GM18519 (cell line): ENCODE data around the gene BMAL1.
A peak's percentile ranks its signal among the peaks of the same experiment; 100 is the strongest.

Experiments
- ATAC-seq: cut with Tn5 transposase; IDR thresholded peaks from one replicate; pipeline ENCODE4 v1.9.1; 2021; ENCODE audit warnings: mild to moderate bottlenecking, moderate library complexity; ENCODE audit not compliant: unreplicated experiment, low FRiP score

The BMAL1 gene

GRCh38 chr11:13338427-13339069 lies 61.0 kb downstream of the BMAL1 start:
- ATAC-seq: no peak

DNA sequence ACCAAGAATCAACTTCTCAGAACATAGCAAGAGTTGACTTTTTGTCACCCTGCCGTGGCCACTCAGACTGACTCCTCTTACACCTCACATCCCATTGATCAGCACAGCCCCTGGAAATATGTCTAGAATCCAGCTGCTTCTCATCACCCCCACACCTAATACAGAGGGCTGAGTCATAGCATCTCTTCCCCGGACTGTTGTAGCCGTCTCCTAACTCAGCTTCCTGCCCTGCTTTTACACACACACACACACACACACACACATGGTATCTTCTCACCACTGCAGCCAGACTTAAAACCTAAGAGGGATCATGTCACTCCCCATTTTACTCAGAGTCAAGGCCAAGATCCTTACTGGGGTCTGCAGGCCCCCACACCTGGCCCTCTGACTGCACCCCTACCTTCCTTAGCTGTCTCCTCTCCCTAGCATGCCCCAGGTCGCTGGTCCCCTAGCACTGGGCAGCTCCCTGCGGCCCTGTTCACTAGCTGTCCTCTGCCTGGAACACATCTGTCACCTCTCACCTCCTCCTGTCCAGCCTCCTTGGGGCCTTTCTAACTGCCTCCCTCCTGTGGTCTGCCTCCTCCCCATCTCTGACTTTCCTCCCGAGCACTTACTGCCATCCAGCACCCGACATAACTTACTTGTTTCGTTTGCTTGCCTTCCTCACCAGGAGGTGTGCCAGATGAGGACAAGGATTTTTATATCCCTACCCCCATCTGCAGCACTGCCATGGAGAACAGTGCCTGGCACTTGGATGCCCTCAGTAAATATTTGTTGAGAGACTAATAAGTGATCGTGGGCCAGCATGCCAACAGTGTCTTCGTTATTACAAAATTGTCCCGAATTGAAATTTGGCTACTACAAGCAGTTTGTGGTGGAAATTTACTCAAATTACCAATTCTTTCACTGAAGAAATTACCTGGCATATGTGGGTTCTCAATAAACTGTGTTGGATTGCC lies 61.9 kb downstream of the BMAL1 start:
- ATAC-seq: no peak

GRCh38 chr11:13341026-13341425 lies 63.4 kb downstream of the BMAL1 start:
- no peak for ATAC-seq

- ATAC-seq: peak; percentile 49
Measured at GRCh38 chr11:13343067-13343466, 65.5 kb downstream of the BMAL1 start.

DNA sequence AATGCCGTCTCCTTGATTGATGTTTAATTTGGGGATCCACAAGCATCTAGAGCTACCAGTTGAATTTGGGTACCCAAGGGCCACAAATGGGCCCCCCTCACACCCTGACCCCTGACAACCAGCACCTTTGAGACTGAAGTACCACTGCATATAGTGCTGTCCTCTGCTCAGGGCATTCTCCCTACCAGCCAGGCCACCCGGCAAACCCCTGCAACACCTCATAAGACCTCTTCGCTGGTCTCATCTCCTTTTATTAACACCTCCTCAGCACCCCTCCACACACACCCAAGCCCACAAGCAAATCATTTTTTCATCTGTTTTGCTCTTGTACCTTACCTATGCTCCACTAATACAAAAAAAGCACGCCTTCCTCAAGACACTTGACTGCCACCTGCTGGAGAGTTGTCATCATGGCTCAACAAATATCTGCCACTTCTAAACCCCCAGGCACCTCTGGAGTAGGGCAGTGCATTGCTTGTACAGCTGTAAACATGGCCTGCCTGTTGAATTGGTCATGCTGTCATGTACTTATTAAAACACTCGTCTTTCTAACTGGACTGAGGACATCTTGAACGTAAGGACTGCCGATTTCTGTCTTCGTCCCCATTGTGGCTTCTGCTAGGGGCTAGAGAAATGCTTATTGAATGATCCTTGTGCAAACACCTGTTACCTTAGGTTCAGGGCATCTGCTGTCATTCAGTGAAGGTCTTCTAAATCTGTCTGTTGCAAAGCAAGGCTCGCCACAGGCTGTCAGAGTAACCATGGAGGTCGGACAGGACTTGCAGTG lies 66.5 kb downstream of the BMAL1 start:
- ATAC-seq: no peak

DNA sequence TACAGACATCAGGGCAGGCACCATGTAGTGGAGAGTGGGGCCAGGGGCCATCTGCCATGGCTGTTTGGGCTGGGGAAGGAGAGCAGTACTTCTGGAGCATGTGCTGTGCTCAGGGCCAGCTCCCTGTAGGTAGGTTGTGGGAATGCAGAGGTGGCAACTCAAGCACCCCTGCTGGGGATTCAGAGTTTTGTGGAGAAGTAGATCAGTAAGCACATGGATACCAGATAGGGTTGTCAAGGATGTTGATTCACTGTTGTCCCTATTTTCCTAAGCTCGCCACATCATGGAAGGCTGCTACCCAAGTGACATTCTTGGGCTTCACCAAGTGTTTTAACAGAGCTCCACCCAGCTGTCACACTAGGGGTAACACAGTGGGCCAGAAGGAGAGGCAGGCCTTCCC lies 67.2 kb downstream of the BMAL1 start:
- ATAC-seq: no peak

GRCh38 chr11:13346470-13346869 lies 68.9 kb downstream of the BMAL1 start:
- no peak for ATAC-seq

DNA sequence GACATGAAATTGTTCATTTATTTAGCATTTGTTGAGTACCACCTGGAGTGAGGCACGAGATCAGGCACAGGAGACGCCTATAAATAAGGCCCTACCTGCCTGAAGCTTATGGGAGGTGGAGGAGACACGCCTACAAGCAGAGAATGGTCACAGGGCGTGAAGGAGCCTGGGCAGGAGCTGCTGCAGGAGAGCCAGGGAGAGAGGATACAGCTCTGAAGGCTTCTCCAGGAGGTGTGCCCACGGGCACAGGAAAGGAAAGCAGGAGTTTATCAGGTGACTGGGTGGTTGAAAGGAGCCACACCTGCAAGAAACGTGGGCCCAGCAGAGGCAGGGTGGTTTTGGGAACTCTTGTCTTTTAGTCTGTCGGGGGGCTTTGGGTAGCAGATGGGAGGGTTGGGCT lies 70.3 kb downstream of the BMAL1 start:
- no peak for ATAC-seq

DNA sequence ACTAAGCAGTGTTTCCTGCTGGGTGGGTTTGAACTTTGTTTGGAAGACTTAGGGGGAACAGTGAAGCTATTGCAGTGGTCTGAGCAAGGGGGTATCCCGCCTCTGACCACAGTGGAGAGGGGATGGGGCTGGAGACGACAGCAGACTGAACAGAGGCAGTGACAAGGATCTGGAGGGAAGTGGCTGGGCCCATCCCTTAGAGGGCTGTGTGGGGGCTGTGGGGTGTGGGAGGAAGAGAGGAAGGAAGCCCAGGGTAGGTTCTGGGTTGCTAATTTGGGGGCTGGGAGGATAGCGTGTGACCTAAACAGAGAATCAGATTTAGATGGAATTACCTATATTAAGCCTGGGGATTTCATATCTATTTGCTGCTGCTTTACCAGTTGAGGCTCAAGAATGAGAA lies 70.7 kb downstream of the BMAL1 start:
- ATAC-seq: no peak

DNA sequence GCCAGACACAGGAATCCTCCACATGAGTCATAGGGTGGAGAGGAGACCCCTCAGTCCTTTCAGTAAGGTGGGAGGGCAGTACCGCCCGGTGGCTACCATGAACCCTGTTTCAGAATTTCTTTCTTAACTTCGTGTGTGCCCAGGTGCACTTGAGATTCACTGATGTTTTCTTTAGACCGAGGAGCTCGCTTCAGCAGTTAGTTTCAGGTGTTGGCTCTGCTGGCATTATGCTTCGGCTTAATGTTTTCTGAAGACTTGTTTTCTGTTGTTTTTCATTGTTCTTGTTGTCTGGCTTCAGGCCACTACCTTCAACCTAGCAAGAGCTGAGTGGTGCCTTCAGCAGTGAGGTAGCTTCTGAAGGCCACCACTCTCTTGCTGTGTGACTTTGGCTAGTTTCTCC lies 71.5 kb downstream of the BMAL1 start:
- ATAC-seq: no peak

DNA sequence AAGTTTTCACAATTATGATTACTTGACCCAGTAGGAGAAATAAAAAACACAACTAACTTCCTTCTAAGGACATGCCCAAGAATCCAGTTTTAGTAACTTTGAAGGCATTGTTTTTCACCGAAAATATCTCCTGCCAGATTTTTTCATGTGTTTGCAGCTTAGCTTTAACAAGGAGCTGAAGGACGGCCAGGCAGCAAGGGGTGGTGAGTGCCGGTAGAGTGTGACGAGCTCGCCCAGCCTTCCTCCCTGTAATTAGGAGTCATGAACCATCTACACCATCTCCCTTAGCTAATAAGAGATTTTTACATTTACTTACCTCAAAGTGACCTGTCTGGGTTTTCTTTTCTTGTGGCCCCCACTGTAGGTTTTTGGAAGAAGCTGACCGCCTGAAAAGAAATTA lies 72.0 kb downstream of the BMAL1 start:
- ATAC-seq: no peak

GRCh38 chr11:13352711-13353110 lies 75.1 kb downstream of the BMAL1 start:
- no peak for ATAC-seq

- ATAC-seq: no peak
Measured at GRCh38 chr11:13354335-13354734, 76.7 kb downstream of the BMAL1 start.

DNA sequence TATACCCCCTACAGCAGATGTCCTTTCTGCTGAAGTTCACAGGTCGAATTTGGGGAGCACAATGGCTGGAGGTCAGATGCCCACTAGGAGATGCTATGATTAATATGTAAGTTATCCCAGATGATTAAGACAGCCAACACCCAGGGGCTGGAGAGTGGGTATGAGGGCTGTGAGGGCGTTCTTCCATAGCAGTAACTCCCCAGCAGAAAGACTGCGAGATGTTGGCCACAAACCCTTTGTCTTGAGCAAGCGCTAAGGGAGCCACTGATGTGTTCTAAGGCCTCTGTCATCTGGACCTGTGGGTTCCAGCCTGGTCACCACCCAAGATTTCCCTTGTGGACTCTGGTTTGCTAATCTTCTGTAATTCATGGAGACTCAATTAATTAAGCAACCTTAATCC lies 77.6 kb downstream of the BMAL1 start:
- ATAC-seq: no peak

- no peak for ATAC-seq
Measured at GRCh38 chr11:13357232-13357631, 79.6 kb downstream of the BMAL1 start.

GRCh38 chr11:13358596-13359270 lies 81.1 kb downstream of the BMAL1 start:
- no peak for ATAC-seq

GRCh38 chr11:13362596-13363109 lies 85.1 kb downstream of the BMAL1 start:
- ATAC-seq: no peak

DNA sequence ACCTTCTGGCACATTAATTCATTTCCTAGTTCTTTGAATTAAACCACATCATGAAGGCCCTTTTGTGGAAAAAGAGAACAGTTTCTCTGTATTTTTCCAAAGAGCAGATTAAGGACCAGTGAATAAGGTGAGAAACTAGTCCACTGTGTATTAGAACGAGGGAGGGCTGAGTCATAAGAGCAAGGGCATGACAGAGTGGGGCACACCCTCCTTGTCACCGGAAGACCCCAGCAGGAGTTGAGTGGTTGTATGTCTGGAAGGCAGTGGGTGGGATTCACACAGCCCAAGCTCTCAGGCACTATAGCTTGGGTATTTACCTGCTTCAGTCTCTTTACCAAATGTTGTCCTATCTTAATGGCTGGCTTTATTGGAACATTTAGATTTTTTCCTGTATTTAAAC lies 86.8 kb downstream of the BMAL1 start:
- no peak for ATAC-seq

GRCh38 chr11:13366266-13367026 lies 88.9 kb downstream of the BMAL1 start:
- ATAC-seq: no peak

GRCh38 chr11:13367115-13367514 lies 89.5 kb downstream of the BMAL1 start:
- ATAC-seq: peak; percentile 56
